Ureter (tissue), 1 donor: ENCODE measurements around the gene C10orf90. TPM values are rescaled to one million over a fixed set of nuclear protein-coding genes. Genes with fewer than 3 reads are reported as not detected.

Source experiments
- DNase-seq: peaks from one replicate; pipeline ENCODE4 v3.0.0-alpha.2; 2020; ENCODE audit warnings: low spot score
- total RNA-seq: library from RNA; stranded (reverse); gene quantifications from one replicate; pipeline ENCODE4 v1.2.4, GENCODE V29; 2023
- donor health status: DM: yes; HTN: yes; CAD: no.

The C10orf90 gene
- total RNA-seq, 1 donor from 2014 or later: not detected

GRCh38 chr10:126504063-126504760, 166.3 kb downstream of the C10orf90 start:
- peak; percentile 45 for DNase-seq

GRCh38 chr10:126503392-126504062, 167.0 kb downstream of the C10orf90 start:
- DNase-seq: no peak

GRCh38 chr10:126502441-126502840, 168.1 kb downstream of the C10orf90 start:
- no peak for DNase-seq

- DNase-seq: no peak
These were observed 168.7 kb downstream of the C10orf90 start for GRCh38 chr10:126501828-126502227.

GRCh38 chr10:126500866-126501265, 169.6 kb downstream of the C10orf90 start:
- no peak for DNase-seq

- DNase-seq: no peak
These were observed 170.3 kb downstream of the C10orf90 start for GRCh38 chr10:126500185-126500584.

GRCh38 chr10:126499744-126500143, 170.7 kb downstream of the C10orf90 start:
- DNase-seq: no peak

GRCh38 chr10:126497672-126498071, 172.8 kb downstream of the C10orf90 start:
- no peak for DNase-seq

GRCh38 chr10:126496771-126497545, 173.5 kb downstream of the C10orf90 start:
- no peak for DNase-seq

GRCh38 chr10:126491476-126491875, 179.0 kb downstream of the C10orf90 start:
- no peak for DNase-seq

GRCh38 chr10:126481181-126481580, 189.3 kb downstream of the C10orf90 start:
- no peak for DNase-seq

- DNase-seq: no peak
These were observed 189.8 kb downstream of the C10orf90 start for GRCh38 chr10:126480648-126481047.

GRCh38 chr10:126479280-126479895, 191.1 kb downstream of the C10orf90 start:
- DNase-seq: no peak

- no peak for DNase-seq
These were observed 191.9 kb downstream of the C10orf90 start for GRCh38 chr10:126478546-126478945.

GRCh38 chr10:126476246-126476645, 194.2 kb downstream of the C10orf90 start:
- no peak for DNase-seq

- no peak for DNase-seq
These were observed 195.3 kb downstream of the C10orf90 start for GRCh38 chr10:126475074-126475691.

- no peak for DNase-seq
These were observed 196.5 kb downstream of the C10orf90 start for GRCh38 chr10:126474031-126474430.

- DNase-seq: no peak
These were observed 199.5 kb downstream of the C10orf90 start for GRCh38 chr10:126470991-126471390.

- no peak for DNase-seq
These were observed 200.8 kb downstream of the C10orf90 start for GRCh38 chr10:126469692-126470091.

- DNase-seq: no peak
These were observed 201.4 kb downstream of the C10orf90 start for GRCh38 chr10:126468876-126469643.

- no peak for DNase-seq
These were observed 202.0 kb downstream of the C10orf90 start for GRCh38 chr10:126468467-126468866.
